Activated CD8-positive, alpha-beta T cell treated with anti-CD3 and anti-CD28 coated beads for 36 hours (primary cell): Measurements from ENCODE around the gene SIVA1. TPM values are rescaled to one million over a fixed set of nuclear protein-coding genes. Genes with fewer than 3 reads are reported as not detected.

Source experiments
- ATAC-seq: fragments of 200-7000 bp; cut with Tn5 transposase; one replicate; pipeline ENCODE4 v1.10.0; 2021; ENCODE audit warnings: mild to moderate bottlenecking, moderate library complexity
- CTCF ChIA-PET: fragments of 350-600 bp; sonication (Branson Sonifier 250); formaldehyde crosslinking; loops from one replicate; lab custom pipeline; 2021; ENCODE audit warnings: antibody characterized with exemption; lab: Charles Lee
- POLR2A ChIA-PET: fragments of 350-600 bp; sonication (Branson Sonifier 250); formaldehyde crosslinking; loops from one replicate; lab custom pipeline; 2021; ENCODE audit warnings: antibody characterized with exemption; lab: Charles Lee
- DNase-seq: peaks from one replicate; pipeline ENCODE4 v3.0.0-alpha.2; 2020
- H3K27ac Mint-ChIP-seq: one replicate; pipeline ENCODE4 v1.8.0; 2021; ENCODE audit warnings: mild to moderate bottlenecking, mixed read lengths
- H3K27me3 Mint-ChIP-seq: one replicate; pipeline ENCODE4 v1.8.0; 2021; ENCODE audit warnings: mixed read lengths
- H3K36me3 Mint-ChIP-seq: one replicate; pipeline ENCODE4 v1.8.0; 2021; ENCODE audit warnings: low read depth, mixed read lengths
- H3K4me1 Mint-ChIP-seq: one replicate; pipeline ENCODE4 v1.8.0; 2021; ENCODE audit warnings: low read depth, mixed read lengths
- H3K4me3 Mint-ChIP-seq: one replicate; pipeline ENCODE4 v1.8.0; 2021; ENCODE audit warnings: mild to moderate bottlenecking, moderate library complexity, mixed read lengths
- H3K9me3 Mint-ChIP-seq: one replicate; pipeline ENCODE4 v1.8.0; 2021; ENCODE audit warnings: mixed read lengths
- CTCF ChIP-seq: fragments of 200-600 bp; IDR thresholded peaks from one replicate; pipeline ENCODE4 v1.8.0; 2022; ENCODE audit warnings: antibody characterized with exemption, mild to moderate bottlenecking
- intact Hi-C: fragments of 100-400 bp; cut with micrococcal nuclease; formaldehyde crosslinking; loops from one replicate; pipeline ENCODE4 v1.10.0; 2022
- total RNA-seq, 2 experiments: library from RNA; stranded (reverse); gene quantifications; one replicate each; pipeline ENCODE4 v1.2.3, GENCODE V29; 2021

Gene SIVA1
- total RNA-seq, 2 experiments from 2014 or later, result 115 to 125 TPM

GRCh38 chr14:104794099-104794498 lies 41.2 kb downstream of the SIVA1 start:
- Mint-ChIP-seq H3K9me3 (no peaks in the 10 kb centered on the region), H3K27me3 (no peaks in the 10 kb centered on the region), H3K27ac (peak overlapping the region; percentile 81), H3K36me3 (no peaks in the 10 kb centered on the region), H3K4me3 (peak overlapping the region; percentile 89), H3K4me1 (peaks cover 29% of the 10 kb centered on the region)
- peak; percentile 77 for DNase-seq
- ChIA-PET CTCF (interaction anchor here (1.2 to 1.8 kb wide), 3 partner anchors 25 to 32 kb away, joined by 3 to 6 read pairs (median 4); no protein-coding TSS in a partner anchor), POLR2A (interaction anchor here (1.1 to 1.7 kb wide), 2 partner anchors 10 to 32 kb away, joined by 3 to 5 read pairs; no protein-coding TSS in a partner anchor)
- ATAC-seq, result peak; percentile 57
- intact Hi-C loops, result no loop called here
- TF ChIP-seq CTCF, result no peak

GRCh38 chr14:104794631-104794992 lies 41.7 kb downstream of the SIVA1 start:
- ChIA-PET CTCF (interaction anchor here (0.6 to 1.8 kb wide), 5 partner anchors 24 to 37 kb away, joined by 3 to 6 read pairs (median 4); no protein-coding TSS in a partner anchor), POLR2A (interaction anchor here (1.1 to 1.7 kb wide), 2 partner anchors 10 to 32 kb away, joined by 3 to 5 read pairs; no protein-coding TSS in a partner anchor)
- peak overlapping the region; percentile 89 for H3K4me3 Mint-ChIP-seq
- H3K27me3 Mint-ChIP-seq, result no peaks in the 10 kb centered on the region
- H3K27ac Mint-ChIP-seq, result peak overlapping the region; percentile 81
- no peak for TF ChIP-seq CTCF
- ATAC-seq, result peak; percentile 7
- H3K9me3 Mint-ChIP-seq, result no peaks in the 10 kb centered on the region
- intact Hi-C loops, result no loop called here
- no peak for DNase-seq
- no peaks in the 10 kb centered on the region for H3K36me3 Mint-ChIP-seq
- H3K4me1 Mint-ChIP-seq, result peaks cover 29% of the 10 kb centered on the region

GRCh38 chr14:104794993-104795780 lies 42.2 kb downstream of the SIVA1 start, which contains the start of gene AKT1:
Gene AKT1 (minus strand): TSS chr14:104795748. CDS start chr14:104792643, 3,105 bp downstream.
- Mint-ChIP-seq H3K27ac (peak within 1 kb of the TSS; percentile 81), H3K36me3 (no peaks in the 10 kb centered on the region), H3K27me3 (no peaks in the 10 kb centered on the region), H3K4me3 (peak within 1 kb of the TSS; percentile 89), H3K9me3 (no peaks in the 10 kb centered on the region), H3K4me1 (peaks cover 31% of the 10 kb centered on the region)
- CTCF ChIA-PET, result interaction anchor here (0.6 to 1.8 kb wide), 5 partner anchors 24 to 38 kb away, joined by 3 to 6 read pairs (median 4); no protein-coding TSS in a partner anchor
- TF ChIP-seq CTCF, result no peak
- POLR2A ChIA-PET, result interaction anchor here (1.1 to 1.7 kb wide), 2 partner anchors 11 to 31 kb away, joined by 3 to 5 read pairs; no protein-coding TSS in a partner anchor
- intact Hi-C loops, result no loop called here
- ATAC-seq (peak; percentile 33), DNase-seq (peak; percentile 31)

- DNase-seq (peak; percentile 50), ATAC-seq (peak; percentile 41)
- POLR2A ChIA-PET, result interaction anchor here (1.2 kb wide), 2 partner anchors 11 to 39 kb away, joined by 3 to 4 read pairs; no protein-coding TSS in a partner anchor
- Mint-ChIP-seq H3K9me3 (no peaks in the 10 kb centered on the region), H3K36me3 (no peaks in the 10 kb centered on the region), H3K4me3 (peak overlapping the region; percentile 61), H3K4me1 (peaks cover 31% of the 10 kb centered on the region), H3K27ac (peak overlapping the region; percentile 26), H3K27me3 (no peaks in the 10 kb centered on the region)
- TF ChIP-seq CTCF, result no peak
- CTCF ChIA-PET, result interaction anchor here (1.6 kb wide), 1 partner anchor 30 kb away, joined by 5 read pairs; no protein-coding TSS in a partner anchor
- intact Hi-C loops, result no loop called here
These were observed 43.1 kb downstream of the SIVA1 start for GRCh38 chr14:104795781-104796686.
